ENCODE results near the gene ZNF227.

- TF ChIP-seq, protein P1, sequence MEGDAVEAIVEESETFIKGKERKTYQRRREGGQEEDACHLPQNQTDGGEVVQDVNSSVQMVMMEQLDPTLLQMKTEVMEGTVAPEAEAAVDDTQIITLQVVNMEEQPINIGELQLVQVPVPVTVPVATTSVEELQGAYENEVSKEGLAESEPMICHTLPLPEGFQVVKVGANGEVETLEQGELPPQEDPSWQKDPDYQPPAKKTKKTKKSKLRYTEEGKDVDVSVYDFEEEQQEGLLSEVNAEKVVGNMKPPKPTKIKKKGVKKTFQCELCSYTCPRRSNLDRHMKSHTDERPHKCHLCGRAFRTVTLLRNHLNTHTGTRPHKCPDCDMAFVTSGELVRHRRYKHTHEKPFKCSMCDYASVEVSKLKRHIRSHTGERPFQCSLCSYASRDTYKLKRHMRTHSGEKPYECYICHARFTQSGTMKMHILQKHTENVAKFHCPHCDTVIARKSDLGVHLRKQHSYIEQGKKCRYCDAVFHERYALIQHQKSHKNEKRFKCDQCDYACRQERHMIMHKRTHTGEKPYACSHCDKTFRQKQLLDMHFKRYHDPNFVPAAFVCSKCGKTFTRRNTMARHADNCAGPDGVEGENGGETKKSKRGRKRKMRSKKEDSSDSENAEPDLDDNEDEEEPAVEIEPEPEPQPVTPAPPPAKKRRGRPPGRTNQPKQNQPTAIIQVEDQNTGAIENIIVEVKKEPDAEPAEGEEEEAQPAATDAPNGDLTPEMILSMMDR (IDR thresholded peaks at IDR 0.05) = no peak
- no peak for TF ChIP-seq POLR2A (IDR thresholded peaks at IDR 0.05)
Observed at GRCh38 chr19:44228318-44228717, 16.0 kb downstream of the ZNF227 start.
